Dermis blood vessel endothelial cell (primary cell): ENCODE data around the gene WNT3. TPM values are rescaled to one million over a fixed set of nuclear protein-coding genes. Genes with fewer than 3 reads are reported as not detected.
A peak's percentile ranks its signal among the peaks of the same experiment; 100 is the strongest.

Experiments
- DNase-seq: peaks from one replicate; pipeline ENCODE4 v3.0.0; 2010
- total RNA-seq: library from RNA; depleted of rRNA; stranded (reverse); fragments of >200 nt; gene quantifications from 2 replicates; pipeline ENCODE4 v1.2.3, GENCODE V29; 2014

The WNT3 gene
- total RNA-seq, 1 donor from 2014 or later, result 0.85 TPM

DNA sequence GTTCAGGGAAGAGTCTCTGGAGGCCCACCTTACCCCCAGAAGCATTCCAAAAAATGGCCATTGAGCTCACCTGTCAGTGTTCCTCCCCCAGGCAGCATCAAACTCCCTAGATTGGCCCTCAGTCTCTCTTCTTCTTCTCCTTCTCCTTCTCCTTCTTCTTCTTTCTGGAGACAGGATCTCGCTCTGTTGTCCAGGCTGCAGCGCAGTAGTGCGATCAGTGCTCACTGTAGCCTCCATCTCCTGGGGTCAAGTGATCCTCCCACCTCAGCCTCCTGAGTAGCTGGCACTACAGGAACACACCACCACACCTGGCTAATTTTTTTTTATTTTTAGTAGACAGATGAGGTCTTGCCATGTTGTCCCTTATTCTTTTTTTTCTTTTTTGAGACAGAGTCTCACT is 16.4 kb upstream of the WNT3 start:
- DNase-seq, result no peak

GRCh38 chr17:46833840-46834208 is 15.3 kb upstream of the WNT3 start:
- no peak for DNase-seq

- DNase-seq, result no peak
These were observed 14.7 kb upstream of the WNT3 start for GRCh38 chr17:46832945-46833839.

DNA sequence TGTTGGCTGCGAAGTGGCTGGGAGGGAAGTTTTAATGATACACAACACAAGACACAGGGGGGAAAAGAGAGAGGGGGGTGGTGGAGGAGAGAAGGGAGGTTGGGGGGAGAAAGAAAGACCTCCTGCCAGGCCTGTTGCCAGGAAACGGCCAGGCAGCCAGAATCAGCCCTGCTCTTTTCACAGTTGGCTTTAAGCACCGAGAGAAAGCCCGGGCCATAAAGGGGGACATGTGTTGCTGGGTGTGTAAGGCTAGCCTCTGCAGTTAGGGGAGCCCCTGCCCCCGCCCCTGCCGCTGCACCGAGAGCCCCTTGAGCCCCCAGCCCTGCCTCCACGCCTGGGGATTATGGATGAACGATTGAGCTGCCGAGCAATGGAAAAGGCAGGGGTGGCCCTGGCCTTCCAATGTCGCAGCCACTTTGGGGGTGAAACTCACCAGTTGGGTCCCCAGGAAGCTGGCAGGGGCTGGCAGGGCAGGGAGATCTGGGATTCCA is 13.9 kb upstream of the WNT3 start:
- no peak for DNase-seq

DNA sequence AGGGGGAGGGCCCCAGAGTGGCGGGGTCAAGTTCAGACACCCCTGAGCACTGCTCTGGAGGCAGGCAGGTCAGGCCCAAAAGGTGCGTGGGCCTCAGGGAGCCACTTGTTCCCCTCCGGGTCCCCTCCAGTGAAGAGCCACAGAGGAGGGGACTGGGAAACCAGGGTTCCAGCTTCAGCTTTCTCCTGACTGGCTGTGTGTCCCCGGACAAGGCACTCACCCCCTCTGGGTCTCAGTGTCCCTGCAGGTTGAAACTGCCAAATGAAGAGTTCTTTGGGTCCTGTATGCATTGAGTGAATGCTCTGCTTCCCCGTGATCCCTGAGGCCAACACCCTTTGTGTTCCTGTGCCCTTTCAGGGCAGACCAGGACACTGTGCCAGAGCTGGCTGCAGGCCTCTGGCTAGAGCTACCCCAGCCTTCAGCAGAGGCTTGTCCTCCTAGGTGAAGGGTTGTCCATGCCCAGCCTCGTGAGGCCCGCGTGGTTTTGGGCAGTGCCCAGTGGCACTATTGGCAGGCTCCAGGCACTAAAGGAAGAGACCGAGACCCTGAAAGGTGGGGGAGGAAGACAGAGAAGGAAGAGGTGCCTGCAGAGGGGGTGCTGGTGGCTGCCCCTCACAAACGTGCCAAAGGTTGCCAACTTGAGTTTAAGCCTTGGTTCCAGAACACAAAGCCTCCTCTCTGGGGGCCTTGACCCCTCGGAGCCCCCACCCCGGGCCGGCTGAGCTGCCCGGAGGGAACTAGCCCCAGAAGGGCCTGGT is 13.3 kb upstream of the WNT3 start:
- DNase-seq, result no peak

DNA sequence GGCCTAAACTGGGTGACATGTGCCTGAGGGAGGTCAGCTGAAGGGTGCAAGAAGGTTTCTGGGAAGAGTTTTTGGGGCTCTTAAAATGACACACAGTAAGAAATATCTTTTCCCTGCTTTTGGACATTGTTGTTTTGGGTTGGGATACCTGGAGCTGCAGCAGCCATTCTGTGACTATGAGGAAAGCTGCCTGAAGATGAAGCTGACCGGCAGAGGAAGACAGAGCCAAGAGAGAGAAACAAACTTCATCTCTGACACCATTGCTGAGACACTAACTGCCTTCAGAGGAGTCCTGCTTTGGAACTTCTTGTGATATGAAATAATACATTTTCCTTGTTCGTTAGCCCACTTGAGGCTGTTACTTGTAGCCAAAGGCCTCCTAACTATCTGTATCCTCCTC is 8.8 kb upstream of the WNT3 start:
- DNase-seq, result no peak

DNA sequence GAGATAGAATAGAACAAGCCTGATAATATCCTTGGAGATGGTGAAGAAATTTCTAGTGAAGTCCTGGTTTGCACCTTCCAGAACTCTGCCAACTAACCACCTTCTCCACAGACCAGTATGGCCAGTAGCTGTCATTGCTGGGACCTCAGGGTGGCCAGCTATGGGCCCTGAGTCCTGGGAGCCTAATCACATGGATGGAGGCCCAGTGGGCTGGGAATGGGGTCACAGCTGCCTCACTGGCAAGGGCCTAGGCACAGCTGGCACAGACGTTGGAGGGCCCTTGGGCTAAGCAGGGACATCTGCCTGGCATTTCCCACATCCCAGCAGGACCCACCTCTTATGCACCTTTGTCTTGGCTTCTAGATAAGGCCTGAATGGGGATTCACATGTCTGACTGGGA is 7.6 kb upstream of the WNT3 start:
- no peak for DNase-seq

GRCh38 chr17:46823657-46824056 is 5.2 kb upstream of the WNT3 start:
- DNase-seq, result no peak

- DNase-seq, result peak; percentile 19
These were observed 4.0 kb upstream of the WNT3 start for GRCh38 chr17:46822388-46822921.

- no peak for DNase-seq
These were observed 3.2 kb upstream of the WNT3 start for GRCh38 chr17:46821482-46822387.

DNA sequence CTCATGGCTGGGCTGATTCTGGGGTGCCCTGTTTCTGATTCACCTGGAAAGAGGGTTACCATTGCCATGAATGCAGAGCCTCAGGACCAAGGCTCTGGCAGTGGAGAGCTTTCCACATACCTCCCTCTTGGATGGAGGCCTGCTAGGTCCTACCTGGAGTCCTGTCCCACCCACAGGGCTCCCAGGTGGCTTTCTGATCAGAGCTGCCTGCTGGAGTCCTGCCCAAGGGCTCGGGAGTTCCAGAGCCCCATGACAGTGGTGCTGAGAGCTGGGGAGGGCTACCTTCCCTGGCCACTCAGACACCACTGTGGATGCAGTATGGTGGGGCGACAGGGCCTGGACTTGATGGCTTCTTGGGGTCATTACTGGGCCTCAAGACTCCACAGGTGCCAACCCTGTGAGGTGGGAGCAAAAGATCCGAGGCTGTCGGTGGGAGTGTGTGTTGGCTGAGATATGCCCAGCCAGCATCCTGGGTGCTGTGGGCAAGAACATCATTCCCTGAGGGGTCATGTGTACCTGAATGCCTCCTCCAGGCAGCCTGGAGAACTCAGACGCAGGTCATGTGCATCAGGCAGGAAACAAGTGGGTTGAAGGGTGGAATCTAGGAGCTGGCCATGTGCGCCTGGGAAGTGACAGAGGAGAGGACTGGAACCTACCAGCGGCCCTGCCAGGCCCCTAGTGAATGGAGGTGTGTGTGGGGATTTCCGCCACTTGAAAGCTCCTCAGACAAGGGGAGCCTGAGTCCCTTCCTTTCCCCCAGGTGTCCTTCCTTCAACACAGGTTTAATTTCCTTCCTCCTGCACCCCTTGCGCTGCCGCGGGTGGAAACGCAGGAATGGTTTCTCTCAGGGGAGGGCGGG is 2.3 kb upstream of the WNT3 start:
- DNase-seq, result no peak

- no peak for DNase-seq
These were observed 1.4 kb upstream of the WNT3 start for GRCh38 chr17:46819906-46820351.

- no peak for DNase-seq
These were observed 702 bp upstream of the WNT3 start for GRCh38 chr17:46818929-46819859.

DNA sequence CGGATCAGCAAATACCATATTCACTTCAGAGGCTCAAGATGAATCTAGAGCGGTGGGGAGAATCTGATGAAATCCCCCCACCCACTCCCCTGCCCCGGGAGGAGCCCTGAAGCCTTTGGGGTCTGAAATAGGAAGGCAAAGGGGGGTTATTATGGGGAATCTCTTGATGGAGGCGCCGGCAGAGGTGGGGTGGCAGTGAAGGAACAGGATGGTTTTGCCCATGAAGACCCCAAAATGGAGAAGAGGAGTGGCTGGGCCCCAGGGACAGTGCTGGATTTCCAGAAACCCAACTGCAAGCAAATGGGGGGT is 637 bp downstream of the WNT3 start:
- no peak for DNase-seq

DNA sequence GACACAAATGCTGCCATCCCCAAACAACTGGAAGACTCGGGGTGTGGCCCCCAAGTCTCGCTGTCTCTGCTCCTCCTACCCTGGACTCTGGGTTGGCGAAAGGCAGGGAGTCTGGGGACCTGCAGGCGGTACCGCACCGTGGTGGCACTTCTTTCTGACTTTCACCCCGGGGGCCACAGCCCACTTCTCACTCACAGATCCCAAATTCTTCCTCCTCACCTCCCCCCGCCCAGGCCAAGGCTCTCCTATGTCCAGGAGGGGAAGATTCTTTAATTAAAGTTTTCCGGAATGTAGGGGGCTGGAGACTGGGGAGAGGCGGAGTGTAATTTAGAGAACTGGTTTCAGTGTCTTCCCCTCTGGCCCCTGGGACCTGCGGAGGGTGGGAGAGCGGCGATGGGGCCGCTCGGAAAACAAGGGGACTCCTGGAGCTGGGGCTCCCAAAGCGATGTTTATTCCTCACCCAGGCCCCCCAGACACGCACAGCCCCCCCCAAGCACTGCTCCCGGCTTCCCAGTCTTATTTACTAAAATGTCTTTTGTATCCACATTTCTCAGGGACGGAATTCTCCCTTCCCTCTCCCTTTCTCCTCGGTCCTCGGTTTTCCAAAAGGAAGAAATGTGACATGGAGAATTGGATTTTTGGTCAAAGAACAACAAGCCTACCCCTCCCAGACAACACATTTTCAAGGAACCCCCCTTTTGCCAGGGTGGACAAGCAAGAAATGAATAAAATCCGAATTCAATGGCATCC is 1.2 kb downstream of the WNT3 start:
- no peak for DNase-seq

DNA sequence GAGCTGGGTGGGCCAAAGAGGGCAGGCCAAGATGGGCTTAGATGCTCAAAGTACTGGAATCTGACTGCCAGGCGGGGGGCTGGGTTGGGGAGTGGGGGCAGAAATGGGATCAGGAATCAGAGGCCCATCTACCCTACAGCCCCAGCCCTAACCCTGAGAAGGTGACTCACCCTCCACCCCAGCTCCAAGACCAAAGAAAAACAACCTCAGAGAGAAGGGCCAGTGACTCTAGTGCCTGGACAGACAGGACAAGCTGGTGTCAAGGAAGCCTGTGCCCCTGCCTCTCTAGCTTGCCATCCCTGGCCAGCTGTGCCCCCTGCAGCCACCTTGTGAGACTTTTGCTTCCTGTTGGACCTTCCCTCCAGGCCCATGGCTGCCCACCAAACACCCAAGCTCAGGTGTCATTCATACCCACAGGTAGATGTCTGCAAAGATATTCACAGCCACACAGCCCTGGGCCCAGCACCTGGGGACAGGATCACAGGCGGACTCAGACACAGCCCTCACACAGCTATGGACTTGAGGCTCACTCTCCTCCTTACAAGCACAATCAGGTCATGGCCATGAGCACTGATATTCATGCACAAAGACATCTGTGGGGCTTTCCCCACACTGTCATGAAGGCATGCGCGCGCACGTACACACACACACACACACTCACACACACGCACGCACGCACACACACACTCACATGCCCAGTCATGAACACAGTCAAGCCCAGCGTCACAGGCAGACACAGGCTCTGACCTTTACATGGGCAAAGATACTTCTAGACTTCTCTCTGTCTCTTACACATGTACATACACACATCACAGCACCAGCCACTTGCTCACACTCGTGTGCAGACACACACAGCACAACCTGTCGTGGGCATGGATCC is 2.8 kb downstream of the WNT3 start:
- DNase-seq, result no peak

- DNase-seq, result no peak
These were observed 4.0 kb downstream of the WNT3 start for GRCh38 chr17:46814446-46814845.

DNA sequence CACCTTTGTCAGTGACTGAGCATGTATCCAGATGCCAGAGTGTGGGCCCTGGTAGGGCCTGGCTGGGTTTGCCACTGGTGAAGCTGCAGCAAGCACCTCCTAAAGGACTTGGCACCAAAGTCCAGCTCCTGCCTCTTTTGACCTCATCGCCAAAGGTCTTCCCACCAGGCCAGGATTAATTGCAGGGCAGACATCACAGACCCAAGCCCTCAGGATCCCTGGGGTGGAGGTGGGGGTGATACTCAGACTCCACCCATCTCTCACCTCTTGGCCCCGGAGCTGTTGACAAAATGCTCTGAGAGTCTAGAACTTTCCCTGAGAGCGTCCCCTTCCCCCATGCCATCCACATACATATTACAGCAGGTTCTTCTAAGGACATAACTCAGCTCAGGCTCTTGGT is 4.6 kb downstream of the WNT3 start:
- no peak for DNase-seq
